Fibroblast of villous mesenchyme (primary cell): ENCODE results near the gene PAX5. TPM values are rescaled to one million over a fixed set of nuclear protein-coding genes. Genes with fewer than 3 reads are reported as not detected.

Experiments used
- DNase-seq: peaks from one replicate; pipeline ENCODE4 v3.0.0-alpha.2; 2010; ENCODE audit warnings: low read depth
- H3K4me3 ChIP-seq: 2 replicates; pipeline ENCODE4 v1.5.1; 2011; ENCODE audit warnings: low read depth, mild to moderate bottlenecking, low read length
- total RNA-seq: library from RNA; depleted of rRNA; stranded (reverse); fragments of >200 nt; gene quantifications from 2 replicates; pipeline ENCODE4 v1.2.3, GENCODE V29; 2012
- TF ChIP-seq, protein P1 (sequence below): IDR thresholded peaks from 2 replicates; pipeline ENCODE4 v1.5.1; 2012; ENCODE audit warnings: low read depth, mild to moderate bottlenecking, low read length; ENCODE audit not compliant: insufficient read depth

Gene PAX5
- total RNA-seq, 1 donor = not detected

- no peak for DNase-seq
- H3K4me3 ChIP-seq = no peak overlapping the region
- TF ChIP-seq, protein P1, sequence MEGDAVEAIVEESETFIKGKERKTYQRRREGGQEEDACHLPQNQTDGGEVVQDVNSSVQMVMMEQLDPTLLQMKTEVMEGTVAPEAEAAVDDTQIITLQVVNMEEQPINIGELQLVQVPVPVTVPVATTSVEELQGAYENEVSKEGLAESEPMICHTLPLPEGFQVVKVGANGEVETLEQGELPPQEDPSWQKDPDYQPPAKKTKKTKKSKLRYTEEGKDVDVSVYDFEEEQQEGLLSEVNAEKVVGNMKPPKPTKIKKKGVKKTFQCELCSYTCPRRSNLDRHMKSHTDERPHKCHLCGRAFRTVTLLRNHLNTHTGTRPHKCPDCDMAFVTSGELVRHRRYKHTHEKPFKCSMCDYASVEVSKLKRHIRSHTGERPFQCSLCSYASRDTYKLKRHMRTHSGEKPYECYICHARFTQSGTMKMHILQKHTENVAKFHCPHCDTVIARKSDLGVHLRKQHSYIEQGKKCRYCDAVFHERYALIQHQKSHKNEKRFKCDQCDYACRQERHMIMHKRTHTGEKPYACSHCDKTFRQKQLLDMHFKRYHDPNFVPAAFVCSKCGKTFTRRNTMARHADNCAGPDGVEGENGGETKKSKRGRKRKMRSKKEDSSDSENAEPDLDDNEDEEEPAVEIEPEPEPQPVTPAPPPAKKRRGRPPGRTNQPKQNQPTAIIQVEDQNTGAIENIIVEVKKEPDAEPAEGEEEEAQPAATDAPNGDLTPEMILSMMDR = no peak
These were observed 95.5 kb downstream of the PAX5 start for GRCh38 chr9:36938617-36939016.

DNA sequence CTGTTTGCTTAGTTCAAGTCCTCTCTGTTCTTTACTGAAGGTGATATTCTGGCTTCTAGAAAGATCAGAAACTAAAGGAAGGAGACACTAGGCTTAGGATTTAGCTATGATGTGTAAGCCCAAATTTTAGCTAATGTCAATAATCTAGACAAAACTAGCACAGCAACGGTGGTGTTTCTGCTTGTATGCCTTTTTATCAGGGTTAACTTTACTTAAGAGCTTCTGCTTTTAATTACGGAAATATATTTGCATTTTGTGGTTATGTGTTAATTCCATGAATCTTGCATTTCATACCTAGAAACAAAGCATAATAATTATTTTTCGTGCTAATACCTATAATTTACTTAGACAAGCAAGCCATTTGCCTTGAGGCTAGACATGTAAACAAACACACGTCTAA is 96.1 kb downstream of the PAX5 start:
- TF ChIP-seq, protein P1 = no peak
- no peak overlapping the region for H3K4me3 ChIP-seq
- no peak for DNase-seq

DNA sequence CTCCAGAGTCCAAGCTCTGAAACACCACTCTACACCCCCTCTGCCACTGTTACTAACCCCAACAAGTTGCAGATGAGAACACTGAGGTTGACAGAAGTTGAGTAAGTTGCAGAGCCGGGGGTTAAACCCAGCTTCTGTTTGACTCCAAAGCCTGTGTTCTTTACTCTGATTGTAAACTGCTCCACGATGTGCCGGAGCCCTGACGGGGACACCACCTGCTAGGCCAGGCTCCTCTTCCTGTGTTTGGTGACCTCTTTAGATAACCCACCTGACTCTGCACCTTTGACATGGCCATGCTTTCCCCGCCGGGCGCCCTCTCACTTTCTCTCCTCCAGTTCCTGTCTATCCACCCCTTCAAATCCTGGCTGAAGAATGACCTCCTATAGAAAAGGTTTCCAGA is 96.7 kb downstream of the PAX5 start:
- TF ChIP-seq, protein P1 = no peak
- DNase-seq = no peak
- H3K4me3 ChIP-seq = no peak overlapping the region

DNA sequence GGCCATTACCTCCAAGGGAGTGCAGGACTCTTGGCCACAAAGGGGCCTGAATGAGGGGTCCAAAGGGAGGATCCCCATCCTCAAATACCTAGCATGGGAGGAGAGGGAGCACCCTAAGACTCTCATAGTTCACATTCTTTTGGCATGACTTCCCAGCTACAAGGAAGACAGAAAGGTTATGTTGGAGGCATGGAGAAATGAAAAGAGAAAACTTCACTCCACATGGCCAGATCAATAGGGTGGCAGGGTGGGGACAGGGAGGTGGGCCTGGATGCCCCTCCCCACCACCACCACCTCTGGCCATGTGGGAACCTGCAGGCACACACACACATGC is 97.6 kb downstream of the PAX5 start:
- TF ChIP-seq, protein P1 = no peak
- DNase-seq = no peak

DNA sequence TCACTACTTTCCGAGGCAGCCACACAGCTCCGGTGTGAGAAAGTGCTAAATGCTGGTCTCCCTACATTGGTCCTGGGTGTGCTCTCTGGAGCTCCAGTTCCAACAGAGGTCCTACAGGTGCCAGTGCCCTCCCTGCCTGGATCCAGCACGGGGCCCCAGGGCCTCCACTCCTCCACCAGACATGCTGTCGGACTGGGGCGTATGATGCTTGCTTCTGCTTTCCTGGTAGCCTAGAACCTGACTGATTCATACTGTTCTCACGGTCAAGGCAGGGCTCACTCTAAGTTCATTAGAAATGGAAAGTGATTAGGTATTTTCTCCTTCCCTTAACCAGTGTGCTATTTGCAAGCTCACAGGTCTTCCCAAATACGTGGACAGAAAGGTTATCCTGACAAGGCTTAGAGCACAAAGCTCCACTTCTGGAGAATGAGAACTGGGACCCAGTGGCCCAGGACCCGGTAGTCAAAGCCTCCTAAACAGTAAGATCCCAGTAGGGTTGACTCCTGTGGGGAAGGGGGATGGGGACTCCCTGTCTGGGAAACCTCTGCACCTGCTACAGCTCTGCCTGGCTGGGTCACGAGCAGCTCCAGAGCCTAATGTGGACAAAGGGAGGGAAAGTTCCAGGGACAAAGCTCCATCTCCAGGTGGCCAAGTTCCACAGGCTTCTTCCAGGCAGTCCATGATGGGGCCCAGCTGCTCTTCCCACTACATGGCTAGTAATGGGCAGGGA is 98.1 kb downstream of the PAX5 start:
- no peak overlapping the region for H3K4me3 ChIP-seq
- TF ChIP-seq, protein P1 = no peak
- DNase-seq = no peak

More for the DNA sequence above, 97.6 kb downstream of the PAX5 start:
- no peak overlapping the region for H3K4me3 ChIP-seq

- no peak for DNase-seq
- no peak overlapping the region for H3K4me3 ChIP-seq
- TF ChIP-seq, protein P1 = no peak
These were observed 98.7 kb downstream of the PAX5 start for GRCh38 chr9:36935332-36935731.
